Endodermal cell (in vitro differentiated cells): ENCODE results near the gene DARS1. TPM values are rescaled to one million over a fixed set of nuclear protein-coding genes. Genes with fewer than 3 reads are reported as not detected.

Source experiments
- DNase-seq: peaks from one replicate; pipeline ENCODE4 v3.0.0-alpha.2; 2017
- H3K27ac ChIP-seq: 2 replicates; pipeline ENCODE4 v1.5.1; 2013; ENCODE audit warnings: mild to moderate bottlenecking, low read depth, low read length, moderate library complexity
- H3K27me3 ChIP-seq: 2 replicates; pipeline ENCODE4 v1.6.1; 2013; ENCODE audit warnings: mild to moderate bottlenecking, low read length, moderate library complexity; ENCODE audit not compliant: insufficient read depth, control insufficient read depth, poor library complexity, severe bottlenecking
- H3K36me3 ChIP-seq: 2 replicates; pipeline ENCODE4 v1.7.0; 2013; ENCODE audit warnings: mild to moderate bottlenecking, low read length, moderate library complexity; ENCODE audit not compliant: control insufficient read depth, insufficient read depth
- H3K4me1 ChIP-seq: one replicate; pipeline ENCODE4 v1.7.0; 2013; ENCODE audit warnings: low read length; ENCODE audit not compliant: control insufficient read depth, insufficient read depth
- H3K4me3 ChIP-seq: 2 replicates; pipeline ENCODE4 v1.5.1; 2013; ENCODE audit warnings: mild to moderate bottlenecking, low read length, moderate library complexity
- H3K9ac ChIP-seq: 2 replicates; pipeline ENCODE4 v1.6.1; 2013; ENCODE audit warnings: mild to moderate bottlenecking, low read length, moderate library complexity; ENCODE audit not compliant: poor library complexity, severe bottlenecking; ENCODE audit errors: extremely low read depth
- H3K9me3 ChIP-seq: 2 replicates; pipeline ENCODE4 v1.6.1; 2013; ENCODE audit warnings: mild to moderate bottlenecking, low read length, moderate library complexity; ENCODE audit not compliant: control insufficient read depth
- H3K27ac Mint-ChIP-seq: 2 replicates; pipeline ENCODE4 v1.8.0; 2020; ENCODE audit warnings: mixed read lengths
- H3K27me3 Mint-ChIP-seq: 2 replicates; pipeline ENCODE4 v1.8.0; 2021; ENCODE audit warnings: mild to moderate bottlenecking, mixed read lengths; ENCODE audit not compliant: insufficient read depth
- H3K36me3 Mint-ChIP-seq: 2 replicates; pipeline ENCODE4 v1.8.0; 2020; ENCODE audit warnings: low read depth, mixed read lengths
- H3K4me1 Mint-ChIP-seq: 2 replicates; pipeline ENCODE4 v1.8.0; 2020; ENCODE audit warnings: mixed read lengths
- H3K4me3 Mint-ChIP-seq: 2 replicates; pipeline ENCODE4 v1.8.0; 2020; ENCODE audit warnings: mild to moderate bottlenecking, moderate library complexity, mixed read lengths
- H3K9me3 Mint-ChIP-seq: 2 replicates; pipeline ENCODE4 v1.8.0; 2020; ENCODE audit warnings: mild to moderate bottlenecking, mixed read lengths
- CTCF ChIP-seq: fragments of 200-600 bp; sonication (generic); conservative IDR thresholded peaks from 2 replicates; pipeline ENCODE4 v1.5.0; 2021; ENCODE audit warnings: antibody characterized with exemption, mild to moderate bottlenecking
- WGBS, 2 experiments: methylation state at CpG; one replicate each; pipeline versions ENCODE4 v1.1.5 to v1.1.7; 2013; ENCODE audit warnings: missing lambda C conversion rate in 2 of 2, mixed read lengths in 1 of 2; ENCODE audit not compliant: insufficient coverage in 1 of 2, insufficient read length in 1 of 2; 5-methylcytosine and 5-hydroxymethylcytosine counted together
- total RNA-seq, 2 donors: library from RNA; stranded (reverse); fragmentation: NEBNext Ultra II Directional in 1 of 2; extraction: Animal tissue kit (Norgen Biotek cat#: 25700) in 1 of 2; gene quantifications; 2 replicates in 1 of 2; 3 replicates in 1 of 2; pipeline ENCODE4 v1.2.1, GENCODE V29; 2021

The DARS1 gene
- total RNA-seq, 2 donors from 2014 or later = 70.5 to 75.9 TPM

DNA sequence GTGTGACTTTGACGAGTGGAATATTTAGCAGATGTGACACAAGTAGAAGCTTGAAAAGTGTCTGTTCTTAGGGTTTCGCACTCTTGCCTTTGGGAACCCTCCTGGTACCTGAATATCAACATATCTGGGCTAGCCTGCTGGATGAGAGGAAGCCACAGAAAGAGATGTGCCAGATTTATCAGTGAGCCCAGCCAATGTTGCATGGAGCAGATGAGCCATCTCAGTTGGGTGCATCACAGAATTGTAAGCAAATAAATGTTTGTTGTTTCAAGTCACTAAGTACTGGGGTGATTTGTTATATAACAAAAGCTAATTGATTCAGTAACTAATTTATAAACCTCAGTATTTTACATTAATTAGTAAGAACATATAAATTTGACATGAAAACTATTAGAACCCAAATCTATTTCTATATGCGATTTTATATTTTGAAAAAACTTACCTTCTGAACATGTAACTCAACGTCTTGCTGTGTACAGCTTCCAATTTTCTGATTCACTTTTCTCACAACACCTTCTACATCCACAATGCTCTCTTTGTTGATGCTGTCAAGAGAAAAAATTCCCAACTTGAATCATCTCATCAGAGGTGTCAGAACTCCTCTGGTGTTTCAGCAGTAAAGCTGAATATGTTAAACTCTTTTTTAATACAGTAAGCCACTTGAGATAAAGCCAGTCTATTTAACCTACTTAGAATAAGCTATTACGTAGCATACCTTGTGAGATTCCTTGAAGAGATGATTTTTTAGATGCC is 42.3 kb downstream of the DARS1 start:
- Histone ChIP-seq H3K4me3 (no peak overlapping the region), H3K9me3 (peaks cover 12% of the 10 kb centered on the region), H3K9ac (no peak overlapping the region), H3K27ac (no peak overlapping the region), H3K36me3 (peaks cover 16% of the 10 kb centered on the region), H3K4me1 (peaks cover 3% of the 10 kb centered on the region), H3K27me3 (no peaks in the 10 kb centered on the region)
- WGBS, 2 experiments = 92% methylated on average over 3 to 5 of the region's 5 CpGs
- peaks cover 38% of the 10 kb centered on the region for H3K36me3 Mint-ChIP-seq
- no peak for DNase-seq
- no peak for TF ChIP-seq CTCF
- peaks cover 15% of the 10 kb centered on the region for H3K4me1 Mint-ChIP-seq
- no peaks in the 10 kb centered on the region for H3K27me3 Mint-ChIP-seq
- no peak overlapping the region for H3K27ac Mint-ChIP-seq
- no peak overlapping the region for H3K4me3 Mint-ChIP-seq
- H3K9me3 Mint-ChIP-seq = peaks cover 16% of the 10 kb centered on the region

DNA sequence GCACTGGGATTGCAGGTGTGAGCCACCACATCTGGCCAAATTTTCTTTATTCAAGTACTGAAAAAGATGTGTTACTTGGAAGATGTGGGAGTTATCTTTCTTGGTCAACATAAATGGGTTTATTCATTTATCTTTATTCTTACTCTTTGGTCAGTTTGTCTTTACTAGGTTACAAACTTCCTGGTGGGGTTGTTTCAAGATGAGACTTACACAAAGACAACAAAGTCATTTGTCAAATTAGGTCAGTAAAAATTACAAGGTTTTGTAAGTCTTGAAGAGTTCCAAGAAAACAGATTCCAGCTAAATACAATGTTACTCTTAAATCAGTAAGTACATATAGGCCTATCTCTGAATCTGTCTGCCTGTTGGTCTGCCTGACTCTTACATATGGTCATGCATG is 48.9 kb downstream of the DARS1 start:
- no peaks in the 10 kb centered on the region for H3K27me3 ChIP-seq
- no peak overlapping the region for H3K4me3 ChIP-seq
- no peak for DNase-seq
- H3K36me3 ChIP-seq = peaks cover 20% of the 10 kb centered on the region
- no peaks in the 10 kb centered on the region for H3K27me3 Mint-ChIP-seq
- H3K27ac Mint-ChIP-seq = no peak overlapping the region
- TF ChIP-seq CTCF = no peak
- no peak overlapping the region for H3K27ac ChIP-seq
- H3K9ac ChIP-seq = no peak overlapping the region
- no peaks in the 10 kb centered on the region for H3K9me3 ChIP-seq
- H3K9me3 Mint-ChIP-seq = peaks cover 8% of the 10 kb centered on the region
- H3K4me1 Mint-ChIP-seq = peaks cover 3% of the 10 kb centered on the region
- no peak overlapping the region for H3K4me3 Mint-ChIP-seq
- peaks cover 62% of the 10 kb centered on the region for H3K36me3 Mint-ChIP-seq
- no peaks in the 10 kb centered on the region for H3K4me1 ChIP-seq

DNA sequence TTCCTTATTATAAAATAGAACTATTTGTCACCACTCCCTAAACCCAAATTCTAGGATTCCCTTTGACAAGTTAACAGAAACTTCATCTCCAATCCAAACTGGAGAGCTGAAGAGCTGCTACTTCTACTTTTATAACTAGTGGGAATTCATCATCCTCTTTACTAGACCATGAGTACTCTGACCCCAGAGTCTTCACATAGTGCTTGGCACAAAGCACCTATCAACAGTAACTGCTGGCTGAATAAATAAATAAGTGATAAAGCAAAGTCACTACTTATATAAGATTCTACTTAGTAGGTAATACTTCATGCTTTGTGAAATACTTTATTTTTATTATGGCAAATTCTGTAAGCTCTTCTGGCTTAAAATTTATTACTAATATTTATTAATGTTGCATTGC is 49.5 kb downstream of the DARS1 start:
- Mint-ChIP-seq H3K27me3 (no peaks in the 10 kb centered on the region), H3K27ac (no peak overlapping the region), H3K4me3 (no peak overlapping the region), H3K36me3 (peaks cover 65% of the 10 kb centered on the region), H3K9me3 (peaks cover 6% of the 10 kb centered on the region), H3K4me1 (peaks cover 3% of the 10 kb centered on the region)
- no peak for TF ChIP-seq CTCF
- no peak for DNase-seq
- H3K9me3 ChIP-seq = no peaks in the 10 kb centered on the region
- H3K27me3 ChIP-seq = no peaks in the 10 kb centered on the region
- no peak overlapping the region for H3K27ac ChIP-seq
- peaks cover 26% of the 10 kb centered on the region for H3K36me3 ChIP-seq
- H3K4me1 ChIP-seq = no peaks in the 10 kb centered on the region
- H3K9ac ChIP-seq = no peak overlapping the region
- H3K4me3 ChIP-seq = no peak overlapping the region
